NCI-H2227 treated with DMSO at 0.1 percent for 48 hours (cell line): ENCODE results near the gene TSSK3.

ENCODE experiments used
- DNase-seq: peaks from one replicate; lab custom pipeline; 2025; lab: John Stamatoyannopoulos, UW

The TSSK3 gene

GRCh38 chr1:32362474-32363313 is at the start of gene TSSK3, which contains the start of gene FAM229A:
TSSK3 (plus strand) TSS chr1:32362539; CDS start chr1:32362702, 163 bp downstream.
FAM229A (minus strand) TSS chr1:32362485; CDS start chr1:32362091, 394 bp downstream.
- no peak for DNase-seq

- no peak for DNase-seq
Measured at GRCh38 chr1:32316903-32317277, 45.4 kb upstream of the TSSK3 start.

GRCh38 chr1:32318127-32318869 is 44.0 kb upstream of the TSSK3 start:
- no peak for DNase-seq

- no peak for DNase-seq
Measured at GRCh38 chr1:32321712-32322291, 40.5 kb upstream of the TSSK3 start.

GRCh38 chr1:32327204-32327603 is 35.1 kb upstream of the TSSK3 start:
- no peak for DNase-seq

GRCh38 chr1:32329931-32330466 is 32.3 kb upstream of the TSSK3 start:
- DNase-seq = no peak

- DNase-seq = no peak
Measured at GRCh38 chr1:32330558-32331151, 31.7 kb upstream of the TSSK3 start.

- no peak for DNase-seq
Measured at GRCh38 chr1:32331549-32331948, 30.8 kb upstream of the TSSK3 start.

- no peak for DNase-seq
Measured at GRCh38 chr1:32332290-32333079, 29.9 kb upstream of the TSSK3 start.

GRCh38 chr1:32333251-32333963 is 28.9 kb upstream of the TSSK3 start:
- no peak for DNase-seq

- no peak for DNase-seq
Measured at GRCh38 chr1:32334274-32334861, 28.0 kb upstream of the TSSK3 start.

- DNase-seq = no peak
Measured at GRCh38 chr1:32334864-32335534, 27.3 kb upstream of the TSSK3 start.

GRCh38 chr1:32335535-32335789 is 26.9 kb upstream of the TSSK3 start:
- DNase-seq = no peak

- DNase-seq = peak; percentile 78
Measured at GRCh38 chr1:32335790-32336590, 26.3 kb upstream of the TSSK3 start, which contains the start of gene MARCKSL1. MARCKSL1 (minus strand) TSS chr1:32336233; CDS start chr1:32336033, 200 bp downstream.

GRCh38 chr1:32336591-32336932 is 25.8 kb upstream of the TSSK3 start:
- no peak for DNase-seq

- DNase-seq = no peak
Measured at GRCh38 chr1:32336963-32337675, 25.2 kb upstream of the TSSK3 start.

- DNase-seq = no peak
Measured at GRCh38 chr1:32337855-32338636, 24.3 kb upstream of the TSSK3 start.
